Activated T-cell treated with anti-CD3 and anti-CD28 coated beads, Interleukin-2, amount 50 U/mL, for 4 hours (primary cell): ENCODE data around the gene GPC1. TPM values are rescaled to one million over a fixed set of nuclear protein-coding genes. Genes with fewer than 3 reads are reported as not detected.
A peak's percentile ranks its signal among the peaks of the same experiment; 100 is the strongest.

ENCODE experiments used
- ATAC-seq, 2 donors: fragments of 200-7000 bp; cut with Tn5 transposase; one replicate each; pipeline ENCODE4 v1.10.0; 2021
- DNase-seq: peaks from one replicate; pipeline ENCODE4 v3.0.0-alpha.2; 2020
- H3K27me3 Mint-ChIP-seq: one replicate; pipeline ENCODE4 v1.8.0; 2021; ENCODE audit warnings: low read depth, mixed read lengths
- H3K36me3 Mint-ChIP-seq: one replicate; pipeline ENCODE4 v1.8.0; 2022; ENCODE audit warnings: mixed read lengths; ENCODE audit not compliant: insufficient read depth
- H3K4me1 Mint-ChIP-seq: one replicate; pipeline ENCODE4 v1.8.0; 2021; ENCODE audit warnings: low read depth, mixed read lengths
- H3K4me3 Mint-ChIP-seq: one replicate; pipeline ENCODE4 v1.8.0; 2021; ENCODE audit warnings: mild to moderate bottlenecking, moderate library complexity, mixed read lengths
- H3K9me3 Mint-ChIP-seq: one replicate; pipeline ENCODE4 v1.8.0; 2021; ENCODE audit warnings: mixed read lengths
- total RNA-seq, 3 donors: library from RNA; stranded (reverse); gene quantifications; one replicate each; pipeline ENCODE4 v1.2.1, GENCODE V29; 2021

GPC1 gene
- total RNA-seq, 3 donors from 2014 or later = 3.7 to 6.3 (median 5.9) TPM

DNA sequence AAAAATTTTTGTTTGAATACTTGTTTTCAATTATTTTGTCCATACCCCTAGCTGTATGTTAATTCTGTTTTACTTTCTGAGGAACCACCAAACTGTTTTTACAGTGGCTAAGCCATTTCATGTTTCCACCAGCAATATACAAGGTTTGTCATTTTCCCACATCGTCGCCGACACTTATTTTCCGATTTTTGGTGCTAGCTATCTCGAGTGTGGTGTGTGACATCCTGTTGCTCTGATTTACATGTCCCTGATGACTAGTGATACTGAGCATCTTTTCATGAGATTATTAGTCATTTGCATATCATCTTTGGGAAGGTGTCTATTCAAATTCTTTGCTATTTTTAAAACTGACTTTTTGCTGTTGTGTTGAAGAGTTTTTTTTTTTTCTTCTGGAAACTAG lies 7.2 kb upstream of the GPC1 start:
- peaks cover 15% of the 10 kb centered on the region for H3K4me1 Mint-ChIP-seq
- H3K27me3 Mint-ChIP-seq = peaks cover 11% of the 10 kb centered on the region
- no peaks in the 10 kb centered on the region for H3K9me3 Mint-ChIP-seq
- DNase-seq = no peak
- no peak overlapping the region for H3K4me3 Mint-ChIP-seq
- no peaks in the 10 kb centered on the region for H3K36me3 Mint-ChIP-seq
- ATAC-seq = peak; percentile 43 to 54

DNA sequence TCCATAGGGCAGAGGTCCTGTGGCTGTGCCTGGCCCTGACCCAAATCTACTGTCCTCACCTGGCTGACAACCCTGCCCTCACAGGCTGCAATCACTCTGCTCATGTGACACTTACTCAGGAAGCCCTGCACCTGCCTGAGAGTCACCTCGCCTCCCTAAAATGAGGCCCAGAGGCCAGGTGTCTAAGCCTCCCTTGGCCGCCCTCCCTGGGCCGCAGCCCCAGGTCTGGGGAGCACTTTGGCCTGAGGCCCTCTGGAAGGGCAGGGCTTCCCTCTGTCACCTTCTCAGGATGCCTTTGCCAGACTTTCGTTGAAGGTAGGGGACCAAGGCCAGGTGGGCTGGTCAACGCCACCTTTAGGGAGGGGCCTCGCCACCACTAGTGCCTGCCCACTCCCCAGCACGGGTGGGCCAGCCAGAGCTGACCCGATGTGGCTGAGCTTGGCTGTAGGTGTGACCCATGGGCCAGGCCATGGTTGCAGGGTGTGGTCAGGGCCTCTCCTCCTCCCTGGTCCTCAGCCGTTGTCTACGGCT lies 6.1 kb upstream of the GPC1 start:
- DNase-seq (peak; percentile 2), ATAC-seq (no peak)
- H3K4me3 Mint-ChIP-seq = no peak overlapping the region
- peaks cover 15% of the 10 kb centered on the region for H3K4me1 Mint-ChIP-seq
- no peaks in the 10 kb centered on the region for H3K36me3 Mint-ChIP-seq
- H3K27me3 Mint-ChIP-seq = peaks cover 13% of the 10 kb centered on the region
- H3K9me3 Mint-ChIP-seq = no peaks in the 10 kb centered on the region

DNA sequence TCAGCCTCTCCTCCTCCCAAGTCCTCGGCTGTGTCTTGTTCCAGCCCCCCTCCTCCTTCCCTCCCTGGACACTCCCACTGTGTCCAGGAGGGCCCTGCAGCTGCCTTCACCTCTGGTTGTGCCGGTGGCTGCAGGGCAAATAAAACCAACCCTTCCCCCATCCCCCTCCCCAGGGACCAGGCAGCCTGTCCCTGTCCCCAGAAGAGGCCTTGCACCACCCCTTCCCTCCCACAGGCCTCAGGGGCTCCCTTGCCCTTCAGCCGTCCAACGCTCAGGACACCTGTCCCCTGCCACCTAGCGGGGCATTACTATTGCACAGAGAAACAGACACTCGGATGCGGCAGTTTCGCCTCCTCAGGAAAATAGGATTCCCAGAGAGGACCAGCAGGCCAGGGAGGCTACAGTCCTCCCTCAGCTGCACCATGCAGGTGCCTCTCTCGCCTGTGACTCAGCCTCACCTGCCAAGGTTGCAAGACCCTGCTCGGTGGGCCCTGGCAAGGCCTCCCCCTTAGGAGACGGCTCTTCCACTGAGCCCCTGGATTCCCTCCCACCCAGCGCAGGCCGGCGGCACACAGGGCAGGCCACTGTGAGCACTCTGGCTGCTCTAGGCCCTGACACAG lies 5.5 kb upstream of the GPC1 start:
- H3K9me3 Mint-ChIP-seq = no peaks in the 10 kb centered on the region
- DNase-seq = peak; percentile 2
- peaks cover 18% of the 10 kb centered on the region for H3K4me1 Mint-ChIP-seq
- H3K4me3 Mint-ChIP-seq = no peak overlapping the region
- peaks cover 15% of the 10 kb centered on the region for H3K27me3 Mint-ChIP-seq
- no peak for ATAC-seq
- H3K36me3 Mint-ChIP-seq = no peaks in the 10 kb centered on the region

DNA sequence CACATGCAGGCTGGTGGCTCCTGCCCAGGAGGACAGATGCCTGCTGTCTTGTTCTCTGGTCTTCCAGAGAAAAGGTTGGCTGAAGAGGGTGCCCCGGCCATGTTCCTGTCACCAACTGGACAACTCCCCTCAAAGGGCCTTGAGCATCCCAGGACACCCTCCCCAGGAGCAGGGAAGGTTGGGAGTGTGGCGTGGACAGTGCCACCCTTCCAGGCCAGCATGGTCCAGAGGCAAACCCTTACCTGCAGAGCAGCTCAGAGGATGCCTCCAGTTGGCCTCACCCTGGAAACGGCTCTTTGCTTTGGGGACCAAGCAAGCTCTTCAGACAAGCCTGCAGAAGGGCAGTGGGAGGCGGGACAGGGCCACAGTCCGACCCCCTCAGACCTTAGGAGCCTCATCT lies 4.9 kb upstream of the GPC1 start:
- Mint-ChIP-seq H3K36me3 (no peaks in the 10 kb centered on the region), H3K27me3 (peaks cover 15% of the 10 kb centered on the region), H3K9me3 (no peaks in the 10 kb centered on the region), H3K4me3 (no peak overlapping the region), H3K4me1 (peaks cover 18% of the 10 kb centered on the region)
- ATAC-seq (no peak), DNase-seq (peak; percentile 2)

DNA sequence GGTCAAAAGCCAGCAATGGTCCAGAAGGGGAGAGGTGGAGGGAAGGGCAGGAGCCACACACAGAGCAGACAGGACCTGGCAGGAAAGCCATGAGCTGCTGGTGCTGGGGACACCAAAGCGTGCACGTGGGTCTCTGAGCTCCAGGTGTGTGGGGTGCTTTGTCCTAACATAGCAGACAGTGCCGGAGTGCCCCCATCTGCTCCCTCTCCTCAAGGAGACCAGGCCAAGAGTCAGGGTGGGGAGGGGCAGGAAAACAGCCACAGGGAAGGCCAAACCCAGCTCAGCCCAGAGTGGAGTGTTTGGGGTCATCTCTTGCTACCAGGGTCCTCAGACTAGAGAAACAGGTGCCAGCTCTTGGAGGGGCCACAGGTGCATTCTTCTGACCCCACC lies 4.2 kb upstream of the GPC1 start:
- H3K4me1 Mint-ChIP-seq = peaks cover 18% of the 10 kb centered on the region
- no peaks in the 10 kb centered on the region for H3K36me3 Mint-ChIP-seq
- H3K9me3 Mint-ChIP-seq = no peaks in the 10 kb centered on the region
- H3K4me3 Mint-ChIP-seq = no peak overlapping the region
- DNase-seq (peak; percentile 1), ATAC-seq (no peak)
- peaks cover 15% of the 10 kb centered on the region for H3K27me3 Mint-ChIP-seq

DNA sequence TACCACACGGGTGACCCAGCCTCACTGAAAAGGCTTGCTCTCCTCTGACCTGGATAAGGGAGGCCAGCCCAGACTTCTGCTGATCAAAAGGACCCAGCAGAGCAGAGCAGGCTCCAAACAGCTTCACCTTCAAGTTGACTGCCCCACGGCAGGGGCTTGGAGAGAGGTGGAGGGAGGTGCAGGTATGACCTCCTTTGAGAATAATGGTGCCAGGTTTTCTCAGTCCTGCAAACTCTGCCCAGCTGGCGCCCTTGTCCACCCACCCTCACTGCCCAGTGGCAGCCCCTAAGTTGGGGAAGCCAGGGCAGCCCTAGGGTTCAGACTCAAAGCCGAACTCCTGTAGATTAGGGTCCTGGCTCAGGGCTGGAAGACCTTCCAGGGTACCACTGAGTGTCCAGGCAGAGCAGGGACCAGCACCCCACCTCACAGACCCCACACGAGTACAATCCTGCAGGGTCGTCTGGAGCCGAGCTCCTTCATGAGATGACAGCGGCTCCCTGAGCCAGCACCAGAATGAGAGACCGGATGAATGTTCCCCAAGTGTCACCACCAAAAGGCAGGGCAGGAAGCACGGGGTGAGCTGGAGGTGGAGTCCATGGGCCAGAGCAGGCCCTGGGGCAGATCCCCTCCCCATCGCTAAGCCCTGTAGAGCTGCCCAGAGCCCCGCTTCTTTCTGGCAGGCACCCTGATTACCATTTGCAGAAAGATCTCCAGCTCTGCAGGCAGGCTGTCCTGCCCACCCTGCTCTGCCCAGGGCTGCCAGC lies 3.6 kb upstream of the GPC1 start:
- Mint-ChIP-seq H3K4me1 (peaks cover 16% of the 10 kb centered on the region), H3K4me3 (no peak overlapping the region), H3K27me3 (peaks cover 15% of the 10 kb centered on the region), H3K36me3 (no peaks in the 10 kb centered on the region), H3K9me3 (no peaks in the 10 kb centered on the region)
- DNase-seq = peak; percentile 3
- ATAC-seq = no peak

DNA sequence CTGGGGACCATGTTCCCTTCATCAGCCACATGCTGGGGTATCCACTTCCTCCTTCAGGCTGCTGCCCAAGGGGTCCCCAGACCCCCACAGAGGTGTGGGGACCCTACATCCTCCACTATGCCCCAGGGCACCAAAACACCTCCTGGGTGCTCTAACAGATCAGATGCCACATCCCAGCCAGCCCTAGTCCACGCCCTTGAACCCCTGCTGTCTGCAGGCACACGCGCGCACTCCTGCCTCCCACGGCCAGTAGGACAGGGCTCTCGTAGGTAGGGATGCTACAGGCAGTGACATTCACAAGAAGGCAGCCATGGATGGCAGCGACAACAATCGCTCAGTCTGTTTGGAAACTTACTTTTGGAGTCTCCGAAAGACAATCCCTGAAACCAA lies 3.0 kb upstream of the GPC1 start:
- H3K9me3 Mint-ChIP-seq = no peaks in the 10 kb centered on the region
- H3K27me3 Mint-ChIP-seq = peaks cover 20% of the 10 kb centered on the region
- H3K36me3 Mint-ChIP-seq = no peaks in the 10 kb centered on the region
- peaks cover 13% of the 10 kb centered on the region for H3K4me1 Mint-ChIP-seq
- ATAC-seq (no peak), DNase-seq (no peak)
- no peak overlapping the region for H3K4me3 Mint-ChIP-seq

DNA sequence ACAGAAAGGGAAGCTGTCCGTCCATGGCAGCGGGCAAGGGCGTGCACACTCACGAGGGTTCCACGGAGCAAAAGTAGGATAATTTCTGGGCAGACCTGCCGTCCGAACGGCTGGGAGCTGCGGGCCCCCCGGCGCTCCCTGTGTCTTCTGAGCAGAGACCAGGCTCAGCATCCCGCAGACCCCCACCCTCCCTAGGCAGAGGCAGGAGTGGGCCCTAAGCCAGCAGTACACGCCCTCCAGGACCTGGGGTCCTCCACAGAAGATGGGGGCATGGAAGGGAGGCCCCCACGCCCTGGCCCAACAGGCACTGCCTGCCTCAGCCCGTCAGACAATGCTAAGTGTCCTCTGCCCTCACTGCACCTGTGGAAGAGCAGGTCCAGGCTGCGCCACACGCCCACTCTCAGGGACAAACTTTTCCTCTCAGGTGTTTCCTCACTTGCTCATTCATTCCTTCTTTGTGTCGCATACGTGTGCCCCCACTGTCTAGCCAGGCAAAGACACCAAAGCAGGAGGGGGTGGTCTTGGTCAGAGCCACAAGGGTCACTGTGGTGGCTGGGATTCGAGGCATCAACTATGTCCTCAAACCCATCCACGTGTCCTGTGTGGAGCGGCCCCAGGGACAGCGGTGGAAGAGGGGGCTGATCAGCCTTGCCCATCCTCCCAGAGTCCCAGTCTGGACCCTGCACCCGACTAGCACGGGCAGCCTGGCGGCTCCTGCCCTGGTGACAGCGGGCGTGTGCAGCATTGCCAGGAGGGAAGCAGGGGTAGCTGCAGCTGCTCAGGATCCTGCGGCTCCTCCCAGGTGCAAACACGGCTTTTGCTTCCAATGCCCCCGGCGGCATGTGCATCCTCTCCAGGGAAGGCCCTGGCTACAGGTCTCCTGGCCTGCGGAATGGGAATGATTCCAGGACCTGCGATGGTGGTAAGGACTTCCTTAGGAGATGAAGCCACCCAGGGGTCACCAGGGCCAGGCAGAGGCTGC lies 2.4 kb upstream of the GPC1 start:
- peaks cover 13% of the 10 kb centered on the region for H3K4me1 Mint-ChIP-seq
- peak; percentile 4 for DNase-seq
- H3K27me3 Mint-ChIP-seq = peaks cover 27% of the 10 kb centered on the region
- no peak for ATAC-seq
- no peaks in the 10 kb centered on the region for H3K9me3 Mint-ChIP-seq
- no peaks in the 10 kb centered on the region for H3K36me3 Mint-ChIP-seq
- peak overlapping the region; percentile 17 for H3K4me3 Mint-ChIP-seq

DNA sequence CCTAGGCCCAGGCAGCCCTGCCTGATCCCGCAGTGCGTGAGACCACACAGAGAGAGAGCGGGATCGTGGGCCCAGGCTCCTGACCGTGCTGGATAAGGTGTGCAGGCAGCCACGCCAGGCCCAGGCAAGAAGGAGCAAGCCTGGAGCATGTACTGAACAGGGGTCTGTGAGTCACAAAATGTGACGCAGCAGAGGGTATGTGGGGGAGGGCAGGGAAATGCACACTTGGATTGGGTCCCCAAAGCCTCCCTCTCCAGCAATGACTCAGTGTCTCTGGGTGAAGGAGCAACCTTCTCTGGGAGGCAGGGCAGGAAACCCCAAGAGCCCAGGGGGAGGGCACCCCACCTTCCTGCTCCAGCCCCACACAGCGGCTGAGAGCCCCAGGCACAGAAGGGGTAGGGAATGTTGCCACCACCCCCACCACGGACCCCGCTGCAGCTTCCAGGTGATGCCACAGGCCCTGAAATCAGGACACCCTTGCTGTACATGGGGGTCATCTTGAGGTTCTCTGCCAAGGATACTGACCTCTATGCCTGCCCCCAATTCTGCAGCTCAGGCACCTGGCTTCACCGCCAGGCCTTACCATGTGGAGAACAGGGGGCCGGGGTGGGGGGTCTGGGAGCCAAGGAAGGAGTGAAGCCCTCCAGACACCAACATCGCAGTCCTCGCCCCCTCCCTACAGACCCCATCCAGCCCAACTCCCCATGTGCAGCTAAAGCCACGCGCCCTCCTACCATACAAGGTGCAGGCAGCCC lies 1.3 kb upstream of the GPC1 start:
- H3K36me3 Mint-ChIP-seq = no peaks in the 10 kb centered on the region
- peaks cover 23% of the 10 kb centered on the region for H3K27me3 Mint-ChIP-seq
- DNase-seq (peak; percentile 6), ATAC-seq (no peak)
- H3K9me3 Mint-ChIP-seq = no peaks in the 10 kb centered on the region
- peaks cover 7% of the 10 kb centered on the region for H3K4me1 Mint-ChIP-seq
- H3K4me3 Mint-ChIP-seq = peak overlapping the region; percentile 82

DNA sequence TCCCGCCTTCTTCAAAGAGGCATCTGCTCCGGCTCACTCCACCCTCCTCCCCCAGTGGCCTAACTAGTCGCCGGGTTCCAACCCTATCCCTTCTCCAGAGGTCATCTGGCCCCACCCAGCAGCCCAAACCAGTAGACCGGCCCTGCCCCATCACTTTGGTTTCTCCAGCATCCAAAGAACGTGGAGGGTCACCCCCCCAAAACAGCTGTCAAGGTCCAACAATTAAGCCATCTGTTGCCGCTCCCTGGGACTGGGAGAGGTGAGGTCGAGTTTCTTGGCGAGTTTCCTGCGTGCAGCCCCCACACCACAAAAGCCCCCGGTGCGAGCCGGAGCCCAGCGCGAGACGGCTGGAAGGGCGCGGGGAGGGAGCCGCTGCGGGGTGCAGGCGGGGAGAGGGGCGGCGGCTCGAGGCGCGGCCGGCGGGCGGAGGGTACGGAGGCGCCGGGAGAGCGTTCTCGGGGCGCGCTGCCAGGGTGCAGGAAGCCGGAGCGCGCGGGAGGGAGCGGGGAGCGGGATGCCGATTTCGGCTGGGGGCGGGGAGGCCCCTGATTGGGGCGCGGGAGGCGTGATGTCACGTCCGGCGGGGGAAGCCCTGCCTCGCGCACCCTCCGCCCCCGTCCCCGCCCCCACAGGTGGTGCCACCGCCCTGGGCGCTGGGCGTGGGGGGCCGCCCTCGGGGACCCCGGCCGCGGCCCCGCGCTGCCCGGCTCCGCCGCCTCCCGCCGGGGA lies 571 bp upstream of the GPC1 start:
- no peaks in the 10 kb centered on the region for H3K9me3 Mint-ChIP-seq
- H3K4me3 Mint-ChIP-seq = peak overlapping the region; percentile 82
- H3K27me3 Mint-ChIP-seq = peaks cover 23% of the 10 kb centered on the region
- no peaks in the 10 kb centered on the region for H3K36me3 Mint-ChIP-seq
- peak; percentile 89 for DNase-seq
- peak; percentile 62 to 64 for ATAC-seq
- H3K4me1 Mint-ChIP-seq = peaks cover 7% of the 10 kb centered on the region

DNA sequence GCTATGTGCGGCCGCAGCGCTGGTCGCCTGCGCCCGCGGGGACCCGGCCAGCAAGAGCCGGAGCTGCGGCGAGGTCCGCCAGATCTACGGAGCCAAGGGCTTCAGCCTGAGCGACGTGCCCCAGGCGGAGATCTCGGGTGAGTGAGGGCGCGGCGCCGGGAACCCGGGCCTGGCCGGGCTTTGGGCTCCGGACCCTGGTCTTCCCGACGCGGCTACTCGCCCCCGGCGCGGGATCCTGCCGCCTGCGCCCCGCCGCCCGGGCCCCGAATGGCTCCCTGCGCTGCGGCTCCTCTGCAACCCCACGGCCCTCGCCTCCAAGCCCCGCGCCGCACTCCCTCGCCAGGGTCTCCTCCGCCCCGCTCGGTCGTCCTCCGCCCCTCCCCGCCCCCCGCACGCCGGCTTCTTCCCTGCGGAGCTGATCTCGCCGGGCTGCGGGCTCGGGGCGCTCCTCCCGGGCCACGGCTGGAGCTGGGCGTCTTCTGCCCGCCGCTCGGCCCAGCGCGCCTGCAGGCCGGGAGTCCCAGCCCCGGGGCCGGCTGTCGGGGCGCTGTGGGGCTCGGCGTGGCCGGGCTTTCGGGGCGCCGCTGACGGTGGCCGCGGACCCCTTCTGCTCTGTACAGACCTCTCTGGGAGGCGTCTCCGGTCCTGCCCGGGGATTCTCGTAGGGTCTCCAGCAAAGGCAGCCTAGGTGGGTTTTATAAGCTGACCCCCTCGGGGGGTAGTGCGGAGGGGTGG lies 652 bp downstream of the GPC1 start:
- no peaks in the 10 kb centered on the region for H3K9me3 Mint-ChIP-seq
- peak overlapping the region; percentile 64 for H3K4me3 Mint-ChIP-seq
- peak; percentile 8 to 15 for ATAC-seq
- H3K36me3 Mint-ChIP-seq = no peaks in the 10 kb centered on the region
- DNase-seq = no peak
- H3K4me1 Mint-ChIP-seq = peaks cover 7% of the 10 kb centered on the region
- H3K27me3 Mint-ChIP-seq = peaks cover 23% of the 10 kb centered on the region

DNA sequence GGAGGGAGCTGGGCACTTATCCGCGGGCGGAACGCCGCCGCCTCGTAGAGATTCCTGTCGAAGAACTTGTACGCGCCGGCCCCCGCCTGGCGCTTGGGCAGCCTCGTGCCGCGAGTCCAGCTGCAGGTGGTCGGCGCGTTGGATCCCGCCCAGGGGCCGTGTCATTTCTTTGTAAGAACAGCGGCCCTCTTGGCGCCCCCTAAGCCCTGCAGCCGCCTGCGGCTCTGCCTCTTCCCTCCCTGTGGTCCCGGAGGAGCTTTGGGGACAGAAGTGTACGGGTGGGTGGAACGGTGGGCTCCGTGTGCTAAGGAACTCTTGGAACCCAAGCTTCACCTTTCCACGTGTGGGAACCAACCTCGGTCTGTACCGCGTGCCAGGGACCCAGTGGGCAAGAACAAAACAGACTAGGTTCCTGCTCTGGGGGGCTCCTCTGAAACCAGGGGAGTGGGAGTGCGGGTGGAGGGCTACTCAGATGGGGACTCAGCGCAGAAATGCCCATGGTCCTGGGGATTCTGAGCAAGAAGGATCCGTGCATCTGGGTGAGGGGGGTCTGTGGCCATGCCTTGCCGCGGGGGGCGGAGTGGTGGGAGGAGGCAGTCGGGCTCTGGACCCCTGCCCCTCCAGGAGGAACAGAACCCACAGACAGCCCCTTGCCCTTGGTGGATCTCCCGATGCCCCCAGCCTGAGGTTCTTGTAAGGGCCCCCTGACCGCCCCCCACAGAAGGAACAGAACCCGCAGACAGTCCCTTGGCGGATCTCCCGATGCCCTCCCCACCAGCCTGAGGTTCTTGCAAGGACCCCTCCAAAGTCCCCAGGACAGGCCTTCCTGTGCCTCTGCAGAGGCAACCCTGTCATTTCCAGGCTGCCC lies 1.5 kb downstream of the GPC1 start:
- no peak for ATAC-seq
- H3K9me3 Mint-ChIP-seq = no peaks in the 10 kb centered on the region
- peak overlapping the region; percentile 64 for H3K4me3 Mint-ChIP-seq
- peaks cover 7% of the 10 kb centered on the region for H3K4me1 Mint-ChIP-seq
- no peak for DNase-seq
- H3K36me3 Mint-ChIP-seq = no peaks in the 10 kb centered on the region
- peaks cover 23% of the 10 kb centered on the region for H3K27me3 Mint-ChIP-seq
